GM18498 (cell line): ENCODE data around the gene MYH10.

Source experiments
- ATAC-seq: cut with Tn5 transposase; IDR thresholded peaks from one replicate; pipeline ENCODE4 v1.9.1; 2021; ENCODE audit warnings: mild to moderate bottlenecking, moderate library complexity; ENCODE audit not compliant: unreplicated experiment

Gene MYH10

DNA sequence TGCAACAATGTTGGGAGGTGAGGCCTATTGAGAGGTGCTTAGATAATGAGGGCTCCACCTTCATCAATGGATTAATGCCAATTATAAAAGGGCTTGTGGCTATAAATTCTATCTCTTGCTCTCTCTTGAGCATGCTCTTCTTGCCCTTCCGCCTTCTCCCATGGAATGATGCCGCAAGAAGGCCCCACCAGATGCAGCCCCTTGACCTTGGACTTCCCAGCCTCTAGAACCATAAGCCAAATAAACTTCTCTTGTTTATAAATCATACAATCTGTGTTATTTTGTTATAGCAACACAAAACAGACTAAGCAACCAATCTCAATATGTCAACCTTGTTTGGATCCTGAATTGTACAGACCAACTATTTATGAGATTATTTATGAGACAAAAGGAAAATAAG is 20.0 kb downstream of the MYH10 start:
- no peak for ATAC-seq

DNA sequence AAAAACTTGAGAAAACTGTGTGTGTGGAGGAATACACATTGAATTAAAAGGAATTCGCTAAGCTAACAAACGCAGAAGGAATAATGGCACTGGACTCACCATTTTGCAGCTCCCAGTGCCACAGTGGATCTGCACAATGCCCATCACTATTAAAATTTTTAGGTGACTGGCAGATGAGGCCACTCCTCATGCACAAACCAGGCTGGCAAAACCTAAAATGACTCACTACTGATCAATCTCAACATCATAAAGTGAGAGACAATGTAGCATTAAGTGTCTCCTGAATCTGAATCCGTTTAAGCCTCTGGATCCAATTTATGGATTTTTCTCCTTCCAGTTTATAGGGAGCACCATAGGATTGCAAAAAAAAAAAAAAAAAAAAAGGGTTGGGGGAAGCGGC is 20.6 kb downstream of the MYH10 start:
- no peak for ATAC-seq

DNA sequence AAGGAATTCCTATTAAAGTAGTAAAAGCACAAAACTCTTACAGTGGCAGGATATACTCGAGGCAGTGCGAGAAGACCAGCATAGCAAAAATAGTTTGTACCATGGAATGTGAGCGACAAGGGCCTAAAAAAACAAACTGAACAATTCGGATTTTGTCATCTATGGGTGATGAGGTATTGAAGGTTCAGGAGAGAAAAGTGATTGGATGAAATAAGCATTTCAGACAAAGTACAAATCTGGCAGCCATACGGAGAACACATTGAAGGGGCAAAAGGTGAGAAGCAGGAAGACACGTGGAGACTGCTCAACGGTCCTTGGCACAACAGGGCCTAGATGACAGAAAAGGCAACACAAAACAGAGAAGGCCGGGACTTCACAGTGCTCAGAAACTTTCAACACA is 22.5 kb downstream of the MYH10 start:
- ATAC-seq, result no peak

DNA sequence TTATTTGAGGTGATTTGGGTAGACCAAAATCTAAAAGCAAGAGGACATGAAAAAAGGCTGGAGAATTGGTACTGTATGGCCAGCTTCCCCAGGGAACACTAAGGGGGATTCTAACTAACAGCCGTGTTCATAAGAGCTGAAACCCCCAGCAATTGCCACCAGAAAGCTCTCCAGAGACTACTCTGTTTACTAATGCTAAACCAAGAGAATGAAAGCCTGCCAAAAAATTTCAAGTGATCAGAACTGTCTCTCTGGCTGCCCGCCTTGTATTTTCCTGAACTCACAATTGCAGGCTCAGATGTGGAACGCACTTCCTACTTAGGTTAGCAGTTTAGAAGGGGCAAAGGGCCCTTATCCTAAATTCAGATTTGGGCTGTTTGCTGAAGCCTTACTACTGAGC is 24.1 kb downstream of the MYH10 start:
- no peak for ATAC-seq

GRCh38 chr17:8602679-8603078 is 27.8 kb downstream of the MYH10 start:
- ATAC-seq, result no peak

GRCh38 chr17:8599351-8600011 is 31.0 kb downstream of the MYH10 start:
- no peak for ATAC-seq

DNA sequence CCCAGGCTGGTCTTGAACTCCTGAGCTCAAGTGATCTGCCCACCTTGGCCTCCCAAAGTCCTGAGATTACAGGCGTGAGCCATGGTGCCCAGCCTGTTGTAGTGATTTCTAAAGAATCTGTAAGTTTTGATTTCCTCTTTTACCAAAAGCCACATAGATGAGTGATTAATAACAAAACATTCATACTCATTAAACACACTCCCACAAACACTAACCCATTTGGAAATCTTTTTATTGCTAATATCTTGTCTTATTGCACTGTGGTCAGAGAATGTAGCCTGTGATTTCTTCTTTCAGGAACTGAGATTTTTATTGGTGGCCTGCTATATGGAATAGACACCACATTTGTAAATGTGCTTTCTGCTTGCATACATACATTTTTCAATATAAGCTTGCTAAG is 31.6 kb downstream of the MYH10 start:
- ATAC-seq, result no peak

DNA sequence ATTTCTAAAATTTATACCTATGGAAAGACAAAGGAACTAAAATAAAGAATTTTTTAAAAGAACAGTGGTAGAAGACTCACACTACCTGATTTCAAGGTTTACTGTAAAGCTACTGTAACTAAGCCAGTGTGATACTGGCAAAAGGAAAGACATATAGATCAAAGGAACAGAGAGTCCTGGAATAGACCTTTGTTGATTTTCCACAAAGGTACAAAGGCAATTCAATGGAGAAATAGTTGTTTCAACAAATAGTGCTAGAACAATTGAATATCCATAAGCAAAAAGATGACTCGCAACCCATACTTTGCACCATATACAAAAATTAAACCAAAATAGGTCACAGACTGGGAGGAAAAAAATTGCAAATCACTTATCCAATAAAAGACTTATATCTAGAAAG is 36.7 kb downstream of the MYH10 start:
- ATAC-seq, result no peak

DNA sequence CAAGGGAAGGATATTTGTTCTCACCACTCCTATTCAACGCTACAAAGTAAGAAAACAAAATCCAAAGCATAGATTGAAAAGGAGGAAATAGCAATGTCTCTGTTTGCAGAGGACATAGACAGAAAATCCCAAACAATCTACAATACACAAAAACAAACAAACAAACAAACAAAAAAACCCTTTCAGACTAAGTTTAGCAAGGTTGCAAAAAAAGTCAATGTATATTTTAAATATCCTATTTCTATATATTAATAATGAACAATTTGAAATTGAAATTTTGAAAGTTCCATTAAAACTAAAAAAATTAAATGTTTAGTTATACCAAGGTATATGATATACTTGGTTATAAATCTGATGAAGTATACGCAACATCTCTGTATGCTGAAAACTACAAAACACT is 37.2 kb downstream of the MYH10 start:
- ATAC-seq, result no peak

DNA sequence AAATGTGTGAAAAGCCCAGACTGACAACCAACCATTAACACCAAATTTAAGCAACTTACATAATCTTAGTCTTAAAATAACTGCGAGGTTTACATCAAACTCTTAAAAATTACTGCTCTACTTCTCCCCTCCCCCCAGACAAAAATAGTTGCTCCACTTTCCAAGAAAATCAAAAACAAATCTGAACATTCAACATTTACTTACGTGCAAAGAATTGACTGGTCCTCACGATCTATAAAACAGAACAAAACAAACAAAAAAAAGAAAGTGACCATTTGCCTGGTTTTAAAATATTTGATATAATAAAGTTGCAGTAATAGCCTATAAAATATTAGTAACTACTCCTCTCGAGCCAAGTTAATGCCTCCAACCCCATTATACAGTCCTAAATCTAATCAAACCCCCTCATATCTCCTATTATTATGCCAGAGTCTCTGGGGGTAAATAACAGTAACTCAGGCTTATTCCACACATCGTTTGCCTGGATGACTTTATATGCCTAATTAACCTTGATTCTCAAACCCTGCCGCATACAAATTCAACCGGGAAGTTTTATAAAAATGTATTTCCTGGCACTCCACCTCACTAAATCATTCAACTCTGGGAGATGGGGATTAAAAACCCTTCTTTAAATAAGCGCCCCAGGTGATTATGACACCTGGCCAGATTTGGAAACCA is 41.5 kb downstream of the MYH10 start:
- ATAC-seq, result no peak

DNA sequence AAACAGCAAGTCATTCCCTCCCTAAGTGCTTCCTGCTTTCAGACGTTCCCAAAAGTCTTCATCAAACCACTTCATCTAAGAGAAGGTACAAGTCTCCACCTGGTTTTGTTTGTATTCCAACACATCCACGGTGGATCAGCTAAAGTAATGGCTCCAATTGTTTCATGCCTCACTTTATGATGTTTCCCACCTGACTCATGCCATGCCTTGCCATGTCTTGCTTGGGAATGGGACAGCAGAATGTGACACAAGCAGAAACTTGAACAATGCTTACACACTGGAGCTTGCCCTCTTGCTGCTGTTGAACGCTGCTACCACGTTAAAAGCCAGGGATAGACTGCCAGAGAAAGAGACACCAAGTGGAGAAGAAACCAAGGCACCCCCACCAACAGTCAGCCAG is 43.8 kb downstream of the MYH10 start:
- ATAC-seq, result no peak

GRCh38 chr17:8585911-8586310 is 44.6 kb downstream of the MYH10 start:
- ATAC-seq, result no peak

GRCh38 chr17:8583954-8584353 is 46.6 kb downstream of the MYH10 start:
- no peak for ATAC-seq

GRCh38 chr17:8580952-8581658 is 49.4 kb downstream of the MYH10 start:
- no peak for ATAC-seq

GRCh38 chr17:8577868-8578267 is 52.7 kb downstream of the MYH10 start:
- ATAC-seq, result peak; percentile 88

DNA sequence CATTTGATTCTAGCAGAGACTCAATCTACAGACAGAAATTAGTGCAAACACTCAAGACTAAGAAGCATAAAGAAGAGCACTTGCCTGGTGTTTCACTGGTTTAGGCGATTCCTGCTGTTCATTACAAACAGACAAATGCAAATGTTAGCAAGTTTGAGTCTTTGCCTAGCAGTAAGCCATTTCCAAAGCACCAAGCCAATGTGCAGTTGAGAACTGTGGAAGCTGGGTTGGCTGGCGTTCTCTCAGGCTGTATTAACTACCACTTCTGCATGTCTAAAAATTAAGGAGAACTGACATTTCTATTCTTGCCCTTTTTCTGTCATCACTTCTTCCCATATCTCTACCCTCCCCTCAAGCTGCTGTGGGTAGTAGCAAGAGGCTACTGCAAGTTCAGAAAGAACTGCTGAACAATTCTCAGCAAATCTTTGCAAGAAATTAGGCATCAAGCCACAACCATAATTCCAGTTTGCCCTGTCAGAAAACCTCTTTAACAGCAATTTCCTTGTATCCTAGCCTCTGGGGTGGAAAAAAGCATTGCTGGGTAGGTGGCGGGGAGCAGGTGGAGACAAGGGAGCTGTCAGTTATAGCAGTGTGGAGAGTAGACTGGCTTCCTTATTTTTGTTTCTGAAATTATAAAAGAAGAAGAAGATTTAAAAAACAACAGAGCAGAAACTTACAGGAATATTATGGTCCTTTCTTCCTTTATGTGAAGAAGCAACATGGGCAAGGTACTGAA is 53.8 kb downstream of the MYH10 start:
- no peak for ATAC-seq

GRCh38 chr17:8574687-8575086 is 55.8 kb downstream of the MYH10 start:
- ATAC-seq, result no peak

DNA sequence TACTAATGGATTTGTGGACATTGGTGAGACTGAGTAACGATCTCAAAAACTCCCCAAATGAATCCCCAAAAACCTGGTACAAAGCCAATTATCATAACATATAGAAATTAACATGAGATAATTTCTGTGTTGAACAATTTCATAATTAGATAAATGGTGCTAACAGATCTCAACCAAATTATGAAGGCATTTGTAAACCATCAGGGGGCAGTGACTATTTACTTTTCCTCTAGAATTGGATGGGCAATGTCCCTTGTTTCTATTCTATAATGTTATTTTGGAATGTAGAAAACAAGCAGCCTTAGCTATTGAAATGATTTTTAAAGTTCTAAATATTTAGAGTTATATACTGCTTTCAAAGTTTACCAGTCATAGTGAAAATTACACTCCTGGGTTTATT is 57.8 kb downstream of the MYH10 start:
- no peak for ATAC-seq

DNA sequence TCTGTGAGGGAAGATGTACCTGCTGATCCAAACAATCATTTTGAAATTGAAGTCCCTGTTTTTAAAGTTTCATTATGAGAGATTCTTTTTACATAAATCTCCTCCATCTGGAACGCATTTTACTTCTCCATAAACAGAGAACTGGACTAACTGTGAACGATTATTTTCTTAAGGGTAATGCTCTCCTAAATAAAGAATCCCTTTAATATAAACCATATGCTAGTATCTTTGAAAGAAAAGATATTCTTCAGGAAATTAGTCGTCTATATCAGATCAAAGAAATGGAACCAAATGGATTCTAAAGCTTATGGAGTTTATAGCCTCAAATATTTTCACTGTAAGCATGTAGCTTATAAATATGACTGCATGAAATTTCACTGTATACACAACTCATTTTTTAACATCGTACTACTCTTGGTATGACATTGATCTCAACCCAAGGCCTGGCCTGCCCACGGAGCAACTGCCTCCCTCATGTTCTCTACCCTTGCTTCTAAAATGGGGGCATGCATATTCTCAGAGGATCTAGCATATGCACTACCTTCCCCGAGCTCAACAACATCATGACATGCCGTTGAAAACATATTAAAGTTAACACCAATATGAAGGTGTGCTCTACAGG is 66.4 kb downstream of the MYH10 start:
- ATAC-seq, result no peak

- ATAC-seq, result no peak
Measured at GRCh38 chr17:8563024-8563776, 67.3 kb downstream of the MYH10 start.
